ENCODE measurements around the gene EFNA1. TPM values are rescaled to one million over a fixed set of nuclear protein-coding genes. Genes with fewer than 3 reads are reported as not detected.

Gene EFNA1
- total and polyA plus RNA-seq, 2 of the 13 experiments (the other 11 are each of a cell fraction or from before 2014, with no cell fraction given) = 81.8 to 874 TPM

GRCh38 chr1:155083865-155084721, 43.6 kb upstream of the EFNA1 start (continued):
- TF ChIP-seq STAG1 (CRISPR knock-in tag; IDR thresholded peaks at IDR 0.05) (peak; percentile 31; the same call in 1 of the 2 replicates), ZNF124 (CRISPR knock-in tag; IDR thresholded peaks at IDR 0.05) (peak; percentile 7; the same call in 1 of the 2 replicates), FOXK1 (CRISPR knock-in tag; IDR thresholded peaks at IDR 0.05; ENCODE audit: borderline replicate concordance, low read depth) (0 out of 2 replicates have a peak, but pooled peaks have one; percentile 5), RNF2 (conservative IDR thresholded peaks at IDR 0.05; ENCODE audit: low read depth) (no peak), JUN (CRISPR knock-in tag; IDR thresholded peaks at IDR 0.05) (no peak), ZNF747 (CRISPR knock-in tag; IDR thresholded peaks at IDR 0.05; ENCODE audit: borderline replicate concordance) (0 out of 2 replicates have a peak, but pooled peaks have one; percentile 3), ZNF234 (CRISPR knock-in tag; conservative IDR thresholded peaks at IDR 0.05) (no peak), ZBTB7A (CRISPR knock-in tag; IDR thresholded peaks at IDR 0.05) (no peak), ZNF367 (CRISPR knock-in tag; IDR thresholded peaks at IDR 0.05; ENCODE audit: borderline replicate concordance) (no peak), TCF12 (IDR thresholded peaks at IDR 0.05) (no peak), TCF12 (CRISPR knock-in tag; IDR thresholded peaks at IDR 0.05) (no peak), RCOR2 (CRISPR knock-in tag; IDR thresholded peaks at IDR 0.05) (no peak), AFF4 (CRISPR knock-in tag; IDR thresholded peaks at IDR 0.05) (no peak), REXO4 (CRISPR knock-in tag; IDR thresholded peaks at IDR 0.05; ENCODE audit: borderline replicate concordance) (no peak), KAT8 (CRISPR knock-in tag; IDR thresholded peaks at IDR 0.05) (no peak), SMAD3 (CRISPR knock-in tag; IDR thresholded peaks at IDR 0.05) (no peak)
- TF ChIP-seq, protein P1, sequence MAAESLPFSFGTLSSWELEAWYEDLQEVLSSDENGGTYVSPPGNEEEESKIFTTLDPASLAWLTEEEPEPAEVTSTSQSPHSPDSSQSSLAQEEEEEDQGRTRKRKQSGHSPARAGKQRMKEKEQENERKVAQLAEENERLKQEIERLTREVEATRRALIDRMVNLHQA (CRISPR knock-in tag; IDR thresholded peaks at IDR 0.05) = no peak
- TF ChIP-seq, protein P2, sequence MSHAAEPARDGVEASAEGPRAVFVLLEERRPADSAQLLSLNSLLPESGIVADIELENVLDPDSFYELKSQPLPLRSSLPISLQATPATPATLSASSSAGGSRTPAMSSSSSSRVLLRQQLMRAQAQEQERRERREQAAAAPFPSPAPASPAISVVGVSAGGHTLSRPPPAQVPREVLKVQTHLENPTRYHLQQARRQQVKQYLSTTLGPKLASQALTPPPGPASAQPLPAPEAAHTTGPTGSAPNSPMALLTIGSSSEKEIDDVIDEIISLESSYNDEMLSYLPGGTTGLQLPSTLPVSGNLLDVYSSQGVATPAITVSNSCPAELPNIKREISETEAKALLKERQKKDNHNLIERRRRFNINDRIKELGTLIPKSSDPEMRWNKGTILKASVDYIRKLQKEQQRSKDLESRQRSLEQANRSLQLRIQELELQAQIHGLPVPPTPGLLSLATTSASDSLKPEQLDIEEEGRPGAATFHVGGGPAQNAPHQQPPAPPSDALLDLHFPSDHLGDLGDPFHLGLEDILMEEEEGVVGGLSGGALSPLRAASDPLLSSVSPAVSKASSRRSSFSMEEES (CRISPR knock-in tag; IDR thresholded peaks at IDR 0.05) = no peak; the same call in 1 of the 2 replicates
- TF ChIP-seq, protein P3, sequence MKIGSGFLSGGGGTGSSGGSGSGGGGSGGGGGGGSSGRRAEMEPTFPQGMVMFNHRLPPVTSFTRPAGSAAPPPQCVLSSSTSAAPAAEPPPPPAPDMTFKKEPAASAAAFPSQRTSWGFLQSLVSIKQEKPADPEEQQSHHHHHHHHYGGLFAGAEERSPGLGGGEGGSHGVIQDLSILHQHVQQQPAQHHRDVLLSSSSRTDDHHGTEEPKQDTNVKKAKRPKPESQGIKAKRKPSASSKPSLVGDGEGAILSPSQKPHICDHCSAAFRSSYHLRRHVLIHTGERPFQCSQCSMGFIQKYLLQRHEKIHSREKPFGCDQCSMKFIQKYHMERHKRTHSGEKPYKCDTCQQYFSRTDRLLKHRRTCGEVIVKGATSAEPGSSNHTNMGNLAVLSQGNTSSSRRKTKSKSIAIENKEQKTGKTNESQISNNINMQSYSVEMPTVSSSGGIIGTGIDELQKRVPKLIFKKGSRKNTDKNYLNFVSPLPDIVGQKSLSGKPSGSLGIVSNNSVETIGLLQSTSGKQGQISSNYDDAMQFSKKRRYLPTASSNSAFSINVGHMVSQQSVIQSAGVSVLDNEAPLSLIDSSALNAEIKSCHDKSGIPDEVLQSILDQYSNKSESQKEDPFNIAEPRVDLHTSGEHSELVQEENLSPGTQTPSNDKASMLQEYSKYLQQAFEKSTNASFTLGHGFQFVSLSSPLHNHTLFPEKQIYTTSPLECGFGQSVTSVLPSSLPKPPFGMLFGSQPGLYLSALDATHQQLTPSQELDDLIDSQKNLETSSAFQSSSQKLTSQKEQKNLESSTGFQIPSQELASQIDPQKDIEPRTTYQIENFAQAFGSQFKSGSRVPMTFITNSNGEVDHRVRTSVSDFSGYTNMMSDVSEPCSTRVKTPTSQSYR (CRISPR knock-in tag; IDR thresholded peaks at IDR 0.05; ENCODE audit: borderline replicate concordance) = no peak

Data from HepG2 (cell line).